Parathyroid adenoma (tissue), 2 donors: Measurements from ENCODE around the gene CCL20.
"Not testable (repeated sequence)": the region's sequence is repeated elsewhere in the genome, so short reads cannot be mapped to it uniquely, and the experiment has no call there.

Experiments
- H2AFZ ChIP-seq: fragments of 300-600 bp; sonication (generic); one replicate; pipeline ENCODE4 v1.7.0; 2017; ENCODE audit warnings: antibody characterized with exemption, mild to moderate bottlenecking
- H3K27ac ChIP-seq: fragments of 300-600 bp; sonication (generic); one replicate; pipeline ENCODE4 v1.7.0; 2017
- H3K27me3 ChIP-seq: fragments of 300-600 bp; sonication (generic); one replicate; pipeline ENCODE4 v1.7.0; 2017; ENCODE audit warnings: low read length; ENCODE audit not compliant: control insufficient read depth, insufficient read depth
- H3K36me3 ChIP-seq: fragments of 300-600 bp; sonication (generic); one replicate; pipeline ENCODE4 v1.7.0; 2017; ENCODE audit warnings: low read length; ENCODE audit not compliant: control insufficient read depth, insufficient read depth
- H3K4me1 ChIP-seq: fragments of 300-600 bp; sonication (generic); one replicate; pipeline ENCODE4 v1.7.0; 2017; ENCODE audit warnings: control low read depth
- H3K4me2 ChIP-seq: fragments of 300-600 bp; sonication (generic); one replicate; pipeline ENCODE4 v1.7.0; 2017; ENCODE audit warnings: low read length
- H3K4me3 ChIP-seq: fragments of 300-600 bp; sonication (generic); one replicate; pipeline ENCODE4 v1.7.0; 2017; ENCODE audit warnings: low read depth, low read length
- H3K79me2 ChIP-seq: fragments of 300-600 bp; sonication (generic); one replicate; pipeline ENCODE4 v1.7.0; 2017; ENCODE audit warnings: control low read depth
- H3K9ac ChIP-seq: fragments of 300-600 bp; sonication (generic); one replicate; pipeline ENCODE4 v1.7.0; 2017; ENCODE audit warnings: mild to moderate bottlenecking
- H3K9me3 ChIP-seq: fragments of 300-600 bp; sonication (generic); one replicate; pipeline ENCODE4 v1.7.0; 2017; ENCODE audit warnings: low read length; ENCODE audit not compliant: control insufficient read depth
- TF ChIP-seq, protein P1 (sequence below): fragments of 300-600 bp; sonication (generic); IDR thresholded peaks from one replicate; pipeline ENCODE4 v1.7.0; 2017; ENCODE audit warnings: antibody characterized with exemption, mild to moderate bottlenecking
- donor health status: primary hyperparathyroidism.

CCL20 gene

DNA sequence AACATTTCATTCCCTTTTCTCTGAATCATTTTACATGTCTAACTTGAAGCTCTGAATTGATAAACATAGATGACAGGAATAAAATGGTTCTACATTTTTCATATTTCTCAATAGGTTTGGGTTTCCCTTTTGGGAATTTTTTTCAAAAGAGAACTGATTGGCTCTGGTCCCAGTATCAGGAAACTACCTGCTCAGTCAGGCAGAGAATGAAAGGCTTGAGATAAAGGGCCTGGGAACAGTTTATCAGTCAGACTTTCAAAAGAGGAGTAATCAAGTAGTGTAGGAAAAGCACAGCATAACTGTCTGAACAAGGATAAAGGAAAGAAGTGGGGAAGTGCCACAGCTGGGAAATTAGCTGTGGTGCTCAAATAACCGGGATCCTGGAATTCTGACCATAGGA lies 28.3 kb upstream of the CCL20 start:
- Histone ChIP-seq H3K4me1 (no peaks in the 10 kb centered on the region), H2AFZ (no peak overlapping the region), H3K36me3 (no peaks in the 10 kb centered on the region), H3K27me3 (no peaks in the 10 kb centered on the region), H3K27ac (no peak overlapping the region), H3K9ac (no peak overlapping the region), H3K9me3 (no peaks in the 10 kb centered on the region), H3K4me2 (no peak overlapping the region), H3K79me2 (no peaks in the 10 kb centered on the region), H3K4me3 (no peak overlapping the region)
- TF ChIP-seq, protein P1, sequence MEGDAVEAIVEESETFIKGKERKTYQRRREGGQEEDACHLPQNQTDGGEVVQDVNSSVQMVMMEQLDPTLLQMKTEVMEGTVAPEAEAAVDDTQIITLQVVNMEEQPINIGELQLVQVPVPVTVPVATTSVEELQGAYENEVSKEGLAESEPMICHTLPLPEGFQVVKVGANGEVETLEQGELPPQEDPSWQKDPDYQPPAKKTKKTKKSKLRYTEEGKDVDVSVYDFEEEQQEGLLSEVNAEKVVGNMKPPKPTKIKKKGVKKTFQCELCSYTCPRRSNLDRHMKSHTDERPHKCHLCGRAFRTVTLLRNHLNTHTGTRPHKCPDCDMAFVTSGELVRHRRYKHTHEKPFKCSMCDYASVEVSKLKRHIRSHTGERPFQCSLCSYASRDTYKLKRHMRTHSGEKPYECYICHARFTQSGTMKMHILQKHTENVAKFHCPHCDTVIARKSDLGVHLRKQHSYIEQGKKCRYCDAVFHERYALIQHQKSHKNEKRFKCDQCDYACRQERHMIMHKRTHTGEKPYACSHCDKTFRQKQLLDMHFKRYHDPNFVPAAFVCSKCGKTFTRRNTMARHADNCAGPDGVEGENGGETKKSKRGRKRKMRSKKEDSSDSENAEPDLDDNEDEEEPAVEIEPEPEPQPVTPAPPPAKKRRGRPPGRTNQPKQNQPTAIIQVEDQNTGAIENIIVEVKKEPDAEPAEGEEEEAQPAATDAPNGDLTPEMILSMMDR, result no peak

DNA sequence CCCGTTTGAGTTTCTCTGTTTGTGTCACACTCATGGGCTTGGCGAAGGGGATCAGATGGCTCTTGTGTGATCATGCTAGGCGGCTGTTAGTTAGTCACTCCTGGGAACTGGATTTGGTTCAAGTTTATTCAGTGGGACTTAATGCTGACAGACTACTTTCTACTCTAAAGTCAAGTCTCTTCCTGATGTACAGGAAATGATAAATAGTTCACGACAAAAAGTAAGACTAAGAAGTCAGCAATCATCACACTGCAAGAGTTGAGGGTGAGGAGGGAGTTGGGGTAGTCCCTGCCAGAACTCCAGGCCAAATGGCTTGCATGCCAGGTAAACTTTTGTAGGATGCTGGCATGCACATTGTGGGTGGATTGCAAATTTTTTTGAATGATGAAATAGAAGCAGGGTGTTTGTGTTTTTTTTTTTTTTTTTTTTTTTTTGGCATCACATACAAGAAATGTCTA lies 25.1 kb upstream of the CCL20 start:
- Histone ChIP-seq H3K9ac (no peak overlapping the region), H3K27me3 (no peaks in the 10 kb centered on the region), H3K36me3 (no peaks in the 10 kb centered on the region), H2AFZ (no peak overlapping the region), H3K4me1 (no peaks in the 10 kb centered on the region), H3K9me3 (no peaks in the 10 kb centered on the region), H3K27ac (no peak overlapping the region), H3K4me3 (no peak overlapping the region), H3K79me2 (no peaks in the 10 kb centered on the region), H3K4me2 (no peak overlapping the region)
- TF ChIP-seq, protein P1, result no peak

DNA sequence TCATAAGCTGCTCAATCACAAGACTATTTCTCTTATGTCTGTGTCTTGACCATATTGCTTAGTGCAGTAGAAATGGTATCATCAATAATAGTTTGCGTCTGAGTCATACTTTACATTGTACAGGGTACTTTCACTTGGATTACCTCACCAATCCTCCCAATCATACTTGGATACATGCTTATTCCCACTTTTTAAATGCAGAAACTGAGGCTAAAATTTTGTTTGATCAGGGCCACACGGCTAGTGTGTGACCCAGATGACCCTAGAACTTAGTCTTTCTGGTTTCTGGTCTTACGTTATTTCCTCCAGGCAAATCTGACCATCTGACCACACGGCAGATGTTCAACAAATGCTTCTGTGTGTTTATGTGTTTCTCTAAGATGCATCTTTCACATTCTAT lies 23.8 kb upstream of the CCL20 start:
- no peak overlapping the region for H3K9ac ChIP-seq
- no peaks in the 10 kb centered on the region for H3K27me3 ChIP-seq
- no peak overlapping the region for H3K27ac ChIP-seq
- H3K4me2 ChIP-seq, result no peak overlapping the region
- TF ChIP-seq, protein P1, result no peak
- H3K9me3 ChIP-seq, result no peaks in the 10 kb centered on the region
- H3K36me3 ChIP-seq, result no peaks in the 10 kb centered on the region
- no peaks in the 10 kb centered on the region for H3K4me1 ChIP-seq
- H2AFZ ChIP-seq, result no peak overlapping the region
- H3K4me3 ChIP-seq, result no peak overlapping the region
- no peaks in the 10 kb centered on the region for H3K79me2 ChIP-seq

DNA sequence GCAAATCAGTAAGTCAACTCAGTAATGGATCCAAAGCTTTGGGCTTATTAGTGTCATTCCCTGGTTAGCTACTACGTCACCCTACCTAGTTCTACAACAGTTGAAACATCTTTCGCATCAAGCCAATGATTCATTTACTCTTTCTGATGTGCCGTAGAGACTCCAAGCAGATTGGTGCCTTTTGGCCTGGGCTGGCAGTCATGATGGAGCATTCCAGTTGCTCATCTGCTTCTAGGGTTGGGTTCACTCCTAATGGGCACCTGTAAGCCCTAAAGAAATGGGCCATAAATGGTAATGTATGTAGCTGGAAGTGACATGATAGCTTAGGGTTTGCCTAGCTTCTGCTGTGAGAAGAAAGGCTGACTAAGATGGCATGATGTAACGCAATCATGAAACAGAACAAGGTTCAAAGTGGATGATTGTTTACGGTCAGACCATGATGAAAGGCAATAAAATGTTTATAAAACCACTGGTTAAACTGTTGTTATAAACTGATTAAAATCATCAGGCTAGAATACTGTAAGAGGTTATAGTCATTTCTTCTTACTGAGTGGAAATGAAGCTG lies 20.4 kb upstream of the CCL20 start:
- no peaks in the 10 kb centered on the region for H3K79me2 ChIP-seq
- no peak overlapping the region for H3K4me2 ChIP-seq
- H3K27me3 ChIP-seq, result no peaks in the 10 kb centered on the region
- no peaks in the 10 kb centered on the region for H3K36me3 ChIP-seq
- no peak overlapping the region for H2AFZ ChIP-seq
- H3K4me1 ChIP-seq, result no peaks in the 10 kb centered on the region
- H3K9ac ChIP-seq, result no peak overlapping the region
- H3K9me3 ChIP-seq, result no peaks in the 10 kb centered on the region
- H3K27ac ChIP-seq, result no peak overlapping the region
- no peak overlapping the region for H3K4me3 ChIP-seq
- TF ChIP-seq, protein P1, result no peak

DNA sequence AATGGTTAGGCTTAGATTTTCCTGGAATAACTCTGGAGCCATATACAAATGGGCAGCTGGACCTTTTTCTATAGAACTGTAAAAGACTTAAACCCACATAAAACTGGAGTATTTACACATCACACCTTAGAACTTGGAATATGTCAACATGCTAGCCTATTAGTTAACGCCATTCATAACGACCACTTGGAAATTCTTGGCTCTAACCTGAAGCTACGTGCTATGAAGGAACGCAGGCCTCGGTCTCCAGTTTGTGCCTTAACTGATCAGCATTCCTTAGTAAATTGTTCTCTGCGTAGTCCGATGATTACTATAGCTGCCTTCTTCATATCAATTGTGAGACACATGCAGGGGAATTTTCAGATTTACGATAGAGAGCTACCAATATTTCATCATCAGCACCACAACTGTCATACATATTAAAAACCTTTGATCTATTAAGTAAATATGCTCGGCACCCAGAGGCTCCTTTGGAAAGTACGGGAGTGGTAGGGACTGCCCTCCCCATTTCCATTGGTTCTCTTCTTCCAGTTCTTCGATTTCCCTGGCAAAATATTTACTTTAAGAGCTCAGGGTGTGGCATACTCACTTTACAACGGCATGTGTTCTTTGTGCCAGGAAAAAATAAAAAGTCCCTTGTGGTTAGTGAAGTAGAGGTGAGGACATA lies 17.5 kb upstream of the CCL20 start:
- Histone ChIP-seq H3K27ac (no peak overlapping the region), H3K4me3 (no peak overlapping the region), H3K4me2 (no peak overlapping the region), H3K4me1 (no peaks in the 10 kb centered on the region), H3K36me3 (no peaks in the 10 kb centered on the region), H3K27me3 (no peaks in the 10 kb centered on the region), H3K79me2 (no peaks in the 10 kb centered on the region), H3K9ac (no peak overlapping the region), H2AFZ (no peak overlapping the region), H3K9me3 (no peaks in the 10 kb centered on the region)
- TF ChIP-seq, protein P1, result no peak

DNA sequence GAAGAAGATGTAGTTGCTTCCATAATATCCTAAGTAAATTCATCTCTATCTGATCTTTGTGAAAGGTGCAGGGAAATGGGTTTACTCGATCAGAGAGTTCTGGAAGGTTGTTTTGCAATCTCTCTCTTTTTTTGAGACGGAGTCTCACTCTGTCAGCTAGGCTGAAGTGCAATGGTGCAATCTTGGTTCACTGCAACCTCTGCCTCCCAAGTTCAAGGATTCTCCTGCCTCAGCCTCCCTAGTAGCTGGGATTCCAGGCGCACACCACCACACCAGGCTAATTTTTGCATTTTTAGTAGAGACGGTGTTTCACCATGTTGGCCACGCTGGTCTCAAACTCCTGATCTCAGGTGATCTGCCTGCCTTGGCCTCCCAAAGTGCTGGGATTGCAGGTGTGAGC lies 16.9 kb upstream of the CCL20 start:
- H3K9me3 ChIP-seq, H3K27ac ChIP-seq, H3K79me2 ChIP-seq, H3K4me3 ChIP-seq, H3K4me1 ChIP-seq, H3K36me3 ChIP-seq, H3K9ac ChIP-seq, H2AFZ ChIP-seq, H3K27me3 ChIP-seq, H3K4me2 ChIP-seq: not testable (repeated sequence)
